Measurements from ENCODE around the gene GRIA1.

DNA sequence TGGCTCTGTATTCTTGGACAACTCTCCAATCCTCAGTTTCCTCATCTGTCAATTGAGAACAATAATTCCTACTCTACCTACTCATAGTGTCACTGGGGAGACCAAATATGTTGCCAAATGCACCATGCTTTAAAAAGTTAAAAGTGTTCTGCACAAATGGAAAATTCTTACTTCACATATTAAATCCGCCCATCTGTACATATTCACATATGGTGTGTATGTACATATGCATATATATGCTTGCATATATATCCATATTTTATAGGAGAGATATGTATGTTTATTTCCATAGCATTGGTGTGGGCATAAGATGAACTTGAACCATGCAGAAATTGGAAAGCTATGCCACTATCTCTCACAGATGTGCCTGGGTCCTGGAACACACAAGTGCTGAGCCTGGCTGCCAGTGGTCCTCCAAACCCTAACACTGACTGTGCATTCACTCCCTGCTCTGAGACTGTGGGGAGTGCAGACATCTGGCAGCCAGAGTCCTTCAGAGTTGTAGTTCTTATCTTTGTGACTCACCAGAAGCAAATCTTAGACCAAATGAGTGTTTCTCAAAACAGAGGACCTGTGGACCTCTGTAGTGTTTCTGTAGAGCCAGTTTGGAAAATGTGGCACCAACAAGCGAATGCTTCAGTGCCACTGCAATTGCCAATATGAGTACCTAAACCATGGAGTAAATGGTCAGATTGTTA lies 168.7 kb downstream of the GRIA1 start:
- TF ChIP-seq, protein P1, sequence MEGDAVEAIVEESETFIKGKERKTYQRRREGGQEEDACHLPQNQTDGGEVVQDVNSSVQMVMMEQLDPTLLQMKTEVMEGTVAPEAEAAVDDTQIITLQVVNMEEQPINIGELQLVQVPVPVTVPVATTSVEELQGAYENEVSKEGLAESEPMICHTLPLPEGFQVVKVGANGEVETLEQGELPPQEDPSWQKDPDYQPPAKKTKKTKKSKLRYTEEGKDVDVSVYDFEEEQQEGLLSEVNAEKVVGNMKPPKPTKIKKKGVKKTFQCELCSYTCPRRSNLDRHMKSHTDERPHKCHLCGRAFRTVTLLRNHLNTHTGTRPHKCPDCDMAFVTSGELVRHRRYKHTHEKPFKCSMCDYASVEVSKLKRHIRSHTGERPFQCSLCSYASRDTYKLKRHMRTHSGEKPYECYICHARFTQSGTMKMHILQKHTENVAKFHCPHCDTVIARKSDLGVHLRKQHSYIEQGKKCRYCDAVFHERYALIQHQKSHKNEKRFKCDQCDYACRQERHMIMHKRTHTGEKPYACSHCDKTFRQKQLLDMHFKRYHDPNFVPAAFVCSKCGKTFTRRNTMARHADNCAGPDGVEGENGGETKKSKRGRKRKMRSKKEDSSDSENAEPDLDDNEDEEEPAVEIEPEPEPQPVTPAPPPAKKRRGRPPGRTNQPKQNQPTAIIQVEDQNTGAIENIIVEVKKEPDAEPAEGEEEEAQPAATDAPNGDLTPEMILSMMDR (IDR thresholded peaks at IDR 0.05) = no peak
- TF ChIP-seq POLR2A (IDR thresholded peaks at IDR 0.05) = no peak
